IMR-90 (cell line): ENCODE results near the gene NR1D1. TPM values are rescaled to one million over a fixed set of nuclear protein-coding genes. Genes with fewer than 3 reads are reported as not detected.
A peak's percentile ranks its signal among the peaks of the same experiment; 100 is the strongest.

Source experiments
- ATAC-seq: fragments of 200-7000 bp; cut with Tn5 transposase; 2 replicates; pipeline ENCODE4 v1.9.1; 2020; ENCODE audit warnings: low read depth, mild to moderate bottlenecking, moderate library complexity
- BruUV-seq: library from RNA; stranded (reverse); fragments of 400-500 nt; replicated peaks from 2 replicates; lab custom pipeline; 2021; lab: Mats Ljungman, UMichigan
- CTCF ChIA-PET: fragments of 300-600 bp; formaldehyde crosslinking; extraction: SDS; loops from one replicate; lab custom pipeline; 2021; ENCODE audit warnings: antibody characterized with exemption; lab: Yijun Ruan, JAX
- POLR2A ChIA-PET: fragments of 300-600 bp; sonication (Branson Sonifier 250); formaldehyde crosslinking; loops from one replicate; lab custom pipeline; 2022; ENCODE audit warnings: antibody characterized with exemption; ENCODE audit not compliant: unreplicated experiment; lab: Charles Lee
- DNase-seq: peaks from one replicate; pipeline ENCODE4 v3.0.0; 2013
- H2AFZ ChIP-seq: replicated peaks from 2 replicates; pipeline ENCODE3; 2013; ENCODE audit warnings: low read length, mild to moderate bottlenecking; ENCODE audit not compliant: poor library complexity
- H2AK5ac ChIP-seq: 2 replicates; pipeline ENCODE4 v1.6.1; 2013; ENCODE audit warnings: low read depth, low read length, inconsistent platforms
- H2AK9ac ChIP-seq: replicated peaks from 2 replicates; pipeline ENCODE3; 2013; ENCODE audit warnings: mild to moderate bottlenecking, low read depth, low read length, moderate library complexity; ENCODE audit not compliant: poor library complexity
- H2BK120ac ChIP-seq: 2 replicates; pipeline ENCODE4 v1.6.1; 2013; ENCODE audit warnings: low read depth, low read length, inconsistent platforms
- H2BK15ac ChIP-seq: 3 replicates; pipeline ENCODE4 v1.6.1; 2013; ENCODE audit warnings: low read depth, low read length, inconsistent platforms
- H2BK20ac ChIP-seq: 2 replicates; pipeline ENCODE4 v1.6.1; 2013; ENCODE audit warnings: low read depth, mild to moderate bottlenecking, inconsistent platforms, low read length, moderate library complexity
- H2BK5ac ChIP-seq: 2 replicates; pipeline ENCODE4 v1.6.1; 2013; ENCODE audit warnings: mild to moderate bottlenecking, low read depth, low read length, inconsistent platforms; ENCODE audit not compliant: poor library complexity, severe bottlenecking
- H3K14ac ChIP-seq: replicated peaks from 2 replicates; pipeline ENCODE4 v1.6.1; 2013; ENCODE audit warnings: low read depth, low read length, inconsistent platforms
- H3K18ac ChIP-seq: 2 replicates; pipeline ENCODE4 v1.6.1; 2013; ENCODE audit warnings: low read depth, low read length, control low read depth
- H3K23ac ChIP-seq: 2 replicates; pipeline ENCODE4 v1.6.1; 2013; ENCODE audit warnings: low read depth, low read length, inconsistent platforms
- H3K27ac ChIP-seq: 2 replicates; pipeline ENCODE4 v1.5.1; 2013; ENCODE audit warnings: mild to moderate bottlenecking, control low read depth, low read length; ENCODE audit not compliant: insufficient read depth
- H3K27me3 ChIP-seq: 2 replicates; pipeline ENCODE4 v1.6.1; 2013; ENCODE audit warnings: low read length; ENCODE audit not compliant: control insufficient read depth, insufficient read depth
- H3K36me3 ChIP-seq: 2 replicates; pipeline ENCODE4 v1.6.1; 2013; ENCODE audit warnings: low read length, mixed read lengths; ENCODE audit not compliant: control insufficient read depth, insufficient read depth
- H3K4ac ChIP-seq: 2 replicates; pipeline ENCODE4 v1.6.1; 2013; ENCODE audit warnings: low read depth, low read length, inconsistent platforms
- H3K4me1 ChIP-seq: 2 replicates; pipeline ENCODE4 v1.6.1; 2013; ENCODE audit warnings: low read length, mixed read lengths; ENCODE audit not compliant: control insufficient read depth, insufficient read depth
- H3K4me2 ChIP-seq: 2 replicates; pipeline ENCODE4 v1.6.1; 2013; ENCODE audit warnings: low read depth, mild to moderate bottlenecking, control low read depth, low read length, moderate library complexity
- H3K4me3 ChIP-seq: 2 replicates; pipeline ENCODE4 v1.5.1; 2013; ENCODE audit warnings: low read depth, mild to moderate bottlenecking, control low read depth, low read length, moderate library complexity; ENCODE audit not compliant: insufficient read depth
- H3K56ac ChIP-seq: 2 replicates; pipeline ENCODE4 v1.6.1; 2013; ENCODE audit warnings: low read length, inconsistent platforms; ENCODE audit not compliant: insufficient read depth; ENCODE audit errors: extremely low read depth
- H3K79me1 ChIP-seq, 2 experiments: 2 replicates each; pipeline ENCODE4 v1.6.1; 2013; ENCODE audit warnings: low read length in 2 of 2, inconsistent platforms in 1 of 2, low read depth in 1 of 2
- H3K9ac ChIP-seq: 2 replicates; pipeline ENCODE4 v1.6.1; 2013; ENCODE audit warnings: low read depth, low read length, control low read depth
- H3K9me1 ChIP-seq: 2 replicates; pipeline ENCODE4 v1.6.1; 2013; ENCODE audit warnings: low read length, inconsistent platforms; ENCODE audit not compliant: insufficient read depth
- H3K9me3 ChIP-seq: 2 replicates; pipeline ENCODE4 v1.6.1; 2013; ENCODE audit warnings: low read length; ENCODE audit not compliant: control insufficient read depth, insufficient read depth
- H4K20me1 ChIP-seq: 2 replicates; pipeline ENCODE4 v1.6.1; 2013; ENCODE audit warnings: low read length, inconsistent platforms; ENCODE audit not compliant: insufficient read depth
- H4K5ac ChIP-seq: 2 replicates; pipeline ENCODE4 v1.6.1; 2013; ENCODE audit warnings: mild to moderate bottlenecking, low read depth, low read length, control low read depth
- H4K8ac ChIP-seq, 2 experiments: 2 replicates each; pipeline ENCODE4 v1.6.1; 2013; ENCODE audit warnings: low read depth in 2 of 2, low read length in 2 of 2, control low read depth in 1 of 2, inconsistent platforms in 1 of 2
- H4K91ac ChIP-seq: 2 replicates; pipeline ENCODE4 v1.6.1; 2013; ENCODE audit warnings: low read depth, low read length, inconsistent platforms; ENCODE audit not compliant: insufficient read depth
- BHLHE40 ChIP-seq: fragments of 150-350 bp; IDR thresholded peaks from 2 replicates; pipeline ENCODE4 v1.6.1; 2016; ENCODE audit warnings: mild to moderate bottlenecking, low read depth, low read length
- CEBPB ChIP-seq: IDR thresholded peaks from 2 replicates; pipeline ENCODE4 v1.6.1; 2012; ENCODE audit warnings: low read depth, low read length, improper control_type of control experiment
- CHD1 ChIP-seq: IDR thresholded peaks from 2 replicates; pipeline ENCODE4 v1.6.1; 2012; ENCODE audit warnings: low read depth, low read length, improper control_type of control experiment
- FOS ChIP-seq: fragments of 150-350 bp; IDR thresholded peaks from 2 replicates; pipeline ENCODE4 v1.6.1; 2016; ENCODE audit warnings: low read depth, low read length
- MAFK ChIP-seq: IDR thresholded peaks from 2 replicates; pipeline ENCODE4 v1.6.1; 2012; ENCODE audit warnings: low read depth, low read length, improper control_type of control experiment
- MAZ ChIP-seq: IDR thresholded peaks from 2 replicates; pipeline ENCODE4 v1.6.1; 2012; ENCODE audit warnings: low read depth, mild to moderate bottlenecking, low read length, improper control_type of control experiment, moderate library complexity, borderline replicate concordance
- MXI1 ChIP-seq: IDR thresholded peaks from 2 replicates; pipeline ENCODE4 v1.6.1; 2012; ENCODE audit warnings: low read depth, mild to moderate bottlenecking, low read length, moderate library complexity, borderline replicate concordance
- NFE2L2 ChIP-seq: fragments of 150-350 bp; IDR thresholded peaks from 2 replicates; pipeline ENCODE4 v1.6.1; 2016; ENCODE audit warnings: low read depth, mild to moderate bottlenecking, low read length
- POLR2A ChIP-seq: IDR thresholded peaks from 2 replicates; pipeline ENCODE4 v1.6.1; 2012; ENCODE audit warnings: mild to moderate bottlenecking, low read depth, low read length
- RAD21 ChIP-seq: IDR thresholded peaks from 2 replicates; pipeline ENCODE4 v1.6.1; 2012; ENCODE audit warnings: low read length, improper control_type of control experiment
- RCOR1 ChIP-seq: IDR thresholded peaks from 2 replicates; pipeline ENCODE4 v1.6.1; 2012; ENCODE audit warnings: mild to moderate bottlenecking, low read length, improper control_type of control experiment; ENCODE audit not compliant: insufficient replicate concordance
- RFX5 ChIP-seq: IDR thresholded peaks from 2 replicates; pipeline ENCODE4 v1.8.0; 2012; ENCODE audit warnings: low read depth, mild to moderate bottlenecking, low read length, moderate library complexity
- SMC3 ChIP-seq: fragments of 150-350 bp; IDR thresholded peaks from 2 replicates; pipeline ENCODE4 v1.6.1; 2016; ENCODE audit warnings: low read depth, mild to moderate bottlenecking, antibody characterized with exemption, low read length, moderate library complexity
- WGBS, 2 experiments: methylation state at CpG; one replicate each; pipeline versions ENCODE4 v1.1.5 to v1.1.7; 2013; ENCODE audit warnings: missing lambda C conversion rate in 2 of 2; ENCODE audit not compliant: insufficient read length in 1 of 2; ENCODE audit errors: extremely low coverage in 2 of 2; 5-methylcytosine and 5-hydroxymethylcytosine counted together
- dilution Hi-C: fragments of 300-500 bp; cut with HindIII; formaldehyde crosslinking; loops from one replicate; pipeline ENCODE4 v1.14.3; 2018; ENCODE audit warnings: low sequenced_read_pairs; ENCODE audit not compliant: unreplicated experiment
- in situ Hi-C: fragments of 300-500 bp; cut with MboI; formaldehyde crosslinking; loops from 3 replicates; pipeline ENCODE4 v1.14.3; 2019; ENCODE audit warnings: low sequenced_read_pairs, inconsistent platforms, mixed read lengths
- intact Hi-C: fragments of 100-400 bp; cut with micrococcal nuclease; formaldehyde crosslinking; loops from 2 replicates; pipeline ENCODE4 v1.10.0; 2022
- polyA plus RNA-seq, 3 experiments: library from polyadenylated mRNA; depleted of rRNA; stranded (reverse); fragments of >200 nt; gene quantifications; 2 replicates each; pipeline ENCODE4 v1.2.3, GENCODE V29; 2012; ENCODE audit warnings: low replicate concordance in 1 of 3
- total RNA-seq: library from RNA; depleted of rRNA; stranded (reverse); fragments of >200 nt; gene quantifications from 2 replicates; pipeline ENCODE4 v1.2.3, GENCODE V29; 2012
- TF ChIP-seq, protein P1 (sequence below): conservative IDR thresholded peaks from 2 replicates; pipeline ENCODE4 v1.5.1; 2012; ENCODE audit warnings: mild to moderate bottlenecking, low read depth, low read length, improper control_type of control experiment
- TF ChIP-seq, protein P2 (sequence below): fragments of 150-350 bp; IDR thresholded peaks from 2 replicates; pipeline ENCODE4 v1.6.1; 2016; ENCODE audit warnings: low read depth, mild to moderate bottlenecking, low read length, moderate library complexity, borderline replicate concordance
- TF ChIP-seq, protein P3 (sequence below): fragments of 150-350 bp; IDR thresholded peaks from 2 replicates; pipeline ENCODE4 v1.6.1; 2017; ENCODE audit warnings: mild to moderate bottlenecking, antibody characterized with exemption, low read length, low read depth

Gene NR1D1
- total and polyA plus RNA-seq, 2 of the 4 experiments (the other 2 are of a cell fraction): 0.36 to 7.2 TPM

DNA sequence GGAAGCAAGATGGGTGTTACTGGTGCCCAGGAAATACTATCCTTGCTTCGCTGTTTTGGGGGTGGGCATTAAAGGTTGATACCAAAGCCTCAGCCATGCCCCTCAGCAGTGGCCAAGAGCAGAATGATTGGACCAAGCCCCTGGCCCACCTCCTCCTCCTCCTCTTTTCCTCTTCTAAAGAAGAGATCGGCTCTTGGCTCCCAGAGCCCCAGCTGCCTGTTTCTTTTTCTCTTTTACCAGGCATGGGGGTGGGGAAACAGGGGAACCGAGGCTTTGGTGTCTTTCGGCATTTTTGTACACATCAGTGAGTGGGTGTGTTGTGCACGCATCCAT is 31.8 kb downstream of the NR1D1 start:
- Histone ChIP-seq H3K4me1 (peaks cover 61% of the 10 kb centered on the region), H2BK15ac (peak overlapping the region; percentile 55; the same call in 2 of the 3 replicates), H4K8ac (peak overlapping the region; percentile 33 to 99), H4K20me1 (peaks cover 38% of the 10 kb centered on the region), H3K23ac (peak overlapping the region; percentile 95; the same call in 1 of the 2 replicates), H4K5ac (peak overlapping the region; percentile 27; the same call in 1 of the 2 replicates), H3K9ac (peak overlapping the region; percentile 40), H4K91ac (peak overlapping the region; percentile 81), H3K9me1 (peaks cover 52% of the 10 kb centered on the region), H2BK5ac (peak overlapping the region; percentile 65), H2AK9ac (peak overlapping the region; percentile 97), H3K4ac (peak overlapping the region; percentile 96), H2BK20ac (peak overlapping the region; percentile 88), H2AFZ (peak overlapping the region; percentile 95), H3K18ac (peak overlapping the region; percentile 56), H3K27ac (peak overlapping the region; percentile 25), H3K79me1 (peaks cover 36 to 92% of the 10 kb centered on the region in 2 experiments), H3K4me2 (peak overlapping the region; percentile 90), H2AK5ac (peak overlapping the region; percentile 91), H3K56ac (peak overlapping the region; percentile 64; the same call in 1 of the 2 replicates), H3K9me3 (no peaks in the 10 kb centered on the region), H3K4me3 (peak overlapping the region; percentile 23), H3K36me3 (no peaks in the 10 kb centered on the region), H2BK120ac (peak overlapping the region; percentile 82), H3K27me3 (no peaks in the 10 kb centered on the region), H3K14ac (peak overlapping the region; percentile 86)
- TF ChIP-seq RCOR1 (no peak), FOS (no peak), CHD1 (no peak), RFX5 (no peak), MAZ (no peak), NFE2L2 (no peak), MXI1 (no peak), POLR2A (no peak), SMC3 (no peak), RAD21 (no peak), CEBPB (no peak), MAFK (no peak), BHLHE40 (no peak)
- TF ChIP-seq, protein P1, sequence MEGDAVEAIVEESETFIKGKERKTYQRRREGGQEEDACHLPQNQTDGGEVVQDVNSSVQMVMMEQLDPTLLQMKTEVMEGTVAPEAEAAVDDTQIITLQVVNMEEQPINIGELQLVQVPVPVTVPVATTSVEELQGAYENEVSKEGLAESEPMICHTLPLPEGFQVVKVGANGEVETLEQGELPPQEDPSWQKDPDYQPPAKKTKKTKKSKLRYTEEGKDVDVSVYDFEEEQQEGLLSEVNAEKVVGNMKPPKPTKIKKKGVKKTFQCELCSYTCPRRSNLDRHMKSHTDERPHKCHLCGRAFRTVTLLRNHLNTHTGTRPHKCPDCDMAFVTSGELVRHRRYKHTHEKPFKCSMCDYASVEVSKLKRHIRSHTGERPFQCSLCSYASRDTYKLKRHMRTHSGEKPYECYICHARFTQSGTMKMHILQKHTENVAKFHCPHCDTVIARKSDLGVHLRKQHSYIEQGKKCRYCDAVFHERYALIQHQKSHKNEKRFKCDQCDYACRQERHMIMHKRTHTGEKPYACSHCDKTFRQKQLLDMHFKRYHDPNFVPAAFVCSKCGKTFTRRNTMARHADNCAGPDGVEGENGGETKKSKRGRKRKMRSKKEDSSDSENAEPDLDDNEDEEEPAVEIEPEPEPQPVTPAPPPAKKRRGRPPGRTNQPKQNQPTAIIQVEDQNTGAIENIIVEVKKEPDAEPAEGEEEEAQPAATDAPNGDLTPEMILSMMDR: no peak
- TF ChIP-seq, protein P2, sequence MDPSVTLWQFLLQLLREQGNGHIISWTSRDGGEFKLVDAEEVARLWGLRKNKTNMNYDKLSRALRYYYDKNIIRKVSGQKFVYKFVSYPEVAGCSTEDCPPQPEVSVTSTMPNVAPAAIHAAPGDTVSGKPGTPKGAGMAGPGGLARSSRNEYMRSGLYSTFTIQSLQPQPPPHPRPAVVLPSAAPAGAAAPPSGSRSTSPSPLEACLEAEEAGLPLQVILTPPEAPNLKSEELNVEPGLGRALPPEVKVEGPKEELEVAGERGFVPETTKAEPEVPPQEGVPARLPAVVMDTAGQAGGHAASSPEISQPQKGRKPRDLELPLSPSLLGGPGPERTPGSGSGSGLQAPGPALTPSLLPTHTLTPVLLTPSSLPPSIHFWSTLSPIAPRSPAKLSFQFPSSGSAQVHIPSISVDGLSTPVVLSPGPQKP: no peak
- TF ChIP-seq, protein P3, sequence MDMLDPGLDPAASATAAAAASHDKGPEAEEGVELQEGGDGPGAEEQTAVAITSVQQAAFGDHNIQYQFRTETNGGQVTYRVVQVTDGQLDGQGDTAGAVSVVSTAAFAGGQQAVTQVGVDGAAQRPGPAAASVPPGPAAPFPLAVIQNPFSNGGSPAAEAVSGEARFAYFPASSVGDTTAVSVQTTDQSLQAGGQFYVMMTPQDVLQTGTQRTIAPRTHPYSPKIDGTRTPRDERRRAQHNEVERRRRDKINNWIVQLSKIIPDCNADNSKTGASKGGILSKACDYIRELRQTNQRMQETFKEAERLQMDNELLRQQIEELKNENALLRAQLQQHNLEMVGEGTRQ: no peak
- intact Hi-C loops: loop anchor here (2.0 kb wide), 1 partner anchor 42 kb away; no protein-coding TSS in a partner anchor
- dilution Hi-C loops: no loop called here
- no TSS peak for BruUV-seq
- DNase-seq (no peak), ATAC-seq (no peak; the same call in 1 of the 2 replicates)
- in situ Hi-C loops: no loop called here
- WGBS, 2 experiments: 0% methylated on average over 1 of the region's 5 CpGs; no CpG with 5 or more reads in 1 of the 2 experiments
- POLR2A ChIA-PET: no interaction called here
- CTCF ChIA-PET: interaction anchor here (0.9 kb wide), 1 partner anchor 18 kb away, joined by 3 read pairs; no protein-coding TSS in a partner anchor
